NCI-H146 treated with DMSO at 0.1 percent for 48 hours (cell line): ENCODE measurements around the gene VCL.
"Not testable (repeated sequence)": the region's sequence is repeated elsewhere in the genome, so short reads cannot be mapped to it uniquely, and the experiment has no call there.

Experiments
- DNase-seq: peaks from one replicate; lab custom pipeline; 2025; ENCODE audit not compliant: unreplicated experiment; lab: John Stamatoyannopoulos, UW

The VCL gene

DNA sequence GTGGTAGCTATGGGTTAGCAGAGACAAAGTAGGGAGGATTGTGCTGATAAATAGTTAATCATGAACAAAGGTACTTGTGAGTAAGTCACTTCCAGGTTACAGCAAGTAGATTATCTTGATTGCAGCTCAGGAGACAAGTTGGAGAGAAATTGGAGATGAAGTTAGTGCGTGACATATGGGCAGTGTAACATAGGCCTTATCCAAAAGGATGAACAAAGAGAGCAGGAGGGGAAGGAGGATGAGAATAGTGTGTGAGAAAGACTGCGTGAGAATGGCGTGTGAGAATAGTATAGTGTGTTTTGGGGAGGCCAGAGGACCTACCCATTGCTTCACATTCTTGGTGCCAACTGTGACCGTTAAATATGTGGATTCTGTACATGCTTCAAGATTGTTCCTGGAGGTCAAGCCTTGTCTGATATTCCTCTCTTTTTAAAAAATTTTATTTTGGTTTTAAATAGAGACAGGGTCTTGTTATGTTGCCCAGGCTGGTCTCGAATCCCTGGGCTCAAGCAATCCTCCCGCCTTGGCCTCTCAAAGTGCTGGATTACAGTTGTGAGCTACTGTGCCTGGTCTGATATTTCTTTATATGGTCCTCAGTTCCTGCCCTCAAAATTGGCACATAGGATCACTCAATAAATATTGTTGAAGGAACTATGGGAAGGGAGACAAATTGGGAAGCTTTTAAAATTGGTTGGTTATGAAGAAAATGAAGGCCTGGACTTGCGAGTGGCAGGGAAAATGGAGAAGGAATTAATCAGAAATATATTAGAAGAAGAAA is 3.2 kb downstream of the VCL start:
- no peak for DNase-seq

DNA sequence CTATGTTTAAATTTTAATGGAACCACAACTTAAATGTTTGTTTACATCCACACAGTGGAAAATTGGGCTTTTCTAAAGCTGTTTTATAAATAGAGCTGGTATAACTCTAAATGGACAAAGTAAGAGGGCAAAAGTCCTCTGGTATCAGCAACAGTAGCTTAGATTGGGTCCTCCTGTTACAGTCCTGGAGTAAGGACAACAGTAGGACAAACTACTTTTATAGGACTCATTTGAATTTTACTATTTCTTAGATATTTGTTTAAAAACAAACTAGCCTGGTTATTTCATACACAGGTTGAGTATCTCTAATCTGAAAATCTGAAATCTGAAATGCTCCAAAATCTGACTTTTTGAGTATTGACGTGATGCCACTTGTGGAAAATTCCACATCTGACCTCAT is 8.4 kb downstream of the VCL start:
- no peak for DNase-seq

DNA sequence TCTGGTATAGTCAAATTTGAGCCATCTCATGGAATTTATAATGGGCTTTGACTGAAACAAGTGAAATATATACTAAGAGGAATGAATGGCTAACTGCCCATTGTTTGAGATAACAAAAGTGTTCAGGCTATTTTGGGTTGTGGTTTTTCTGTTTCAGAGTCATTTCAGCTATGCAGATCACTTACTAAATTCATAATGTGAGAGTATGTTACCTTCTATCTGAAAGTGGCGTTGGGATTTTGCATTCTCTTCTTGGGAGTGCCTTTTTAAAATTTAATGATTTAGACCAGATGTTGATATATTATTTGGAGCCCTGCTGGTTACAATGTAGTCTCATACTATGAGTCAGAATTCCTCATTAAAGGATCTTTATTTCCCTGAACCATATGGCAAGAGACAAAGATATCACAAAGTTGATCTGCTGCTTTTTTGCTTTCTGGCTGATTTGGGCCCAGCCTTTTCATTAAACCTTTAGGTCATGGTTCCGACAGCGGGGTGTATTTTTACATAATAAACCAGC is 10.4 kb downstream of the VCL start:
- DNase-seq: no peak

DNA sequence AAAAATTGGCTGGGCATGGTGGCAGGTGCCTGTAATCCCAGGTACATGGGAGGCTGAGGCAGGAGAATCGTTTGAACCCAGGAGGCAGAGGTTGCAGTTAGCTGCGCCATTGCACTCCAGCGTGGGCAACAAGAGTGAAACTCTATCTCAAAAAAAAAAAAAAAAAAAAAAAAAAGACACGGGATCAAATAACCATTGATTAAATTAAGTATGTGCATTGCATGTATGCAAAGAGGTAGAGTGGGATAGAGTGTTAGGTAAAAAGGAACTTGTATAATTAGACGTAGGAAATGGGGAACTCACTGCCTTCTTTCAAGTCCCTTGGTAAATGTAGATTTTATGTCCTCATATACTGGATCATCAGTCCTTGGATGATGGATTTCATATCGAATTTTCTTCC is 13.1 kb downstream of the VCL start:
- no peak for DNase-seq

DNA sequence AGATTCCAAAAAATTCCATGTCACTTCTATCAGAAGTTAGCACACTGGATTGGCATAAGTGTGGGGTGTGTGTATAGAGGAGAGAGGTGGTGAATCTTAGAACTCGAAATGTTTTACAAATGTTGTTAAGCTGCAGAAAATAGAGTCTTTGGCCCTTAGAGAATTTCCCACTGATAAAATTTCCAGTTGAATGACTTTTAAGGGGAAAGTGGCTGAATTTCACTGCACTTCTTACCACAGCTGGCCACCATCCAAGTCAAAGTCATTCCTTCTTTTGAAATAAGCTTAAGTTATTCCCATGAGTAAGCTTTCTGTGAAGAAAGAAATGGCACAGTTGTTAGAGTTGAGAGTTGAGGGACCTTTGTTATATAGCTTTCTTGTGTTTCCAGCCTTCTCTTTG is 13.9 kb downstream of the VCL start:
- no peak for DNase-seq

DNA sequence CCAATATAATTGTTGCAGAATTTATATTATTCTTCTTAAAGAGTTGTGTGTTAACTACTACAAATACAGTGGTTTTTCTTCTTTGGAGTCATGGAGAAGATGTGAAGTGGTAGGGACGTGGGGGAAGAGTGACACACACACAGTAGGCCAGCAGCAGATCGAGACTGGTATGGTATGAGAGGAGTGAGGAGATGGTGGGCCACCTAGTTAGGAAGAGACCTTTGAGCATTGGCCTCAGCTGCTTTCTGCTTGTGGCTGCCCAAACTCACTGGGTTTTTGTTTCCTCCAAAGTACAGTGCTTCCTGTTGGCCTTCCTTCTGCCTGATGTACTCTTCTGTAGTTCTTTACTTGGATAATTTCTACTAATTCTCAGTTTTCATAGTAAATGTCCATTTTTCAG is 14.6 kb downstream of the VCL start:
- no peak for DNase-seq

DNA sequence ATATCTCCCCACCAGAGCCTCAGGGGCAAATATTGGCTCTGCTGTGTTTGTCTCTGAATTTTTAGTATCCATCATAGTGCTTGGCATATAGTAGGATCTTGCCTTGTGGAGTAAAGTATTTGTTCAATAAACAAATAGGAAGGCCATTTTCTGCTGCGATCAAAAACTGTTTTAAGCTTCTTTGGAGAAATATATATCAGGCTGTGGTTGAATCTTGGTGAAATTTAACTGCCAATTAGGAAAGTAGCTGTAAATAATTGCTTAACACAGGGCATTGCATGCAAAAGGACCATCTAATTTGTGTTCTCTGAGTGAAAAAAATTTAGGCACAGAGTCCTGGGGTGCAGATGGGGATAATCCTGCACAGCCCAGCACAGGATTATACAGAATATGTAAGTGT is 15.1 kb downstream of the VCL start:
- DNase-seq: no peak

DNA sequence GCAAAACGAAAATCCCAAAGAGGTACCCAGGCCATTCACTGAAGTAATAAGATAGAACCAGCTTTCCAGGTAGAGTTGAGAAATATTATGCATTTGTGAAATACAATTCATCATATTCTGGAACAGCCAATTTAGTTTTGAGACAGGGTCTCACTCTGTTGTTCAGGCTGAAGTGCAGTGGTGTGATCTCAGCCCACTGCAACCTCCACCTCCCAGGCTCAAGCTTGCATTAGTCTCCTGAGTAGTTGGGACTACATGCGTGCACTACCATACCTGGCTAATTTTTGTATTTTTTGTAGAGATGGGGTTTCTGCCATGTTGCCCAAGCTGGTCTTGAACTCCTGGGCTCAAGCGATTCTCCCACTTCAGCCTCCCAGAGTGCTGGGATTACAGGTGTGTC is 16.7 kb downstream of the VCL start:
- DNase-seq: not testable (repeated sequence)

DNA sequence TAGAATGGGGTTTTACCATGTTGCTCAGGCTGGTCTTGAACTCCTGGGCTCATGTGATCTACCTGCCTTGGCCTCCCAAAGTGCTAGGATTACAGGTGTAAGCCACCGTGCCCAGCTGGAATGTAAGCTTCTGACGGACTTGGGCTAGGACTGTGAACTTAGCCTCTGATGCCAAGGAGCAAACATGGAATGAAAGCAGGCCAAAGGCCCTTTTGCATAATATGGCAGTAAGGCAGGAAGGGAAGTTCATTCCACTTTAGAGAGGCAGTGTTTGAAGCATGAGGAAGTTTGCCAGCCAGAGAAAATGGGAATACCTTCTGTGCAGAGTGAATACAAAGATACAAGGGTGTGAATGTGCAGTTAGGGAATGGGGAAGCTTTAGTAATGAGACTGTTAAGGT is 20.3 kb downstream of the VCL start:
- DNase-seq: no peak

DNA sequence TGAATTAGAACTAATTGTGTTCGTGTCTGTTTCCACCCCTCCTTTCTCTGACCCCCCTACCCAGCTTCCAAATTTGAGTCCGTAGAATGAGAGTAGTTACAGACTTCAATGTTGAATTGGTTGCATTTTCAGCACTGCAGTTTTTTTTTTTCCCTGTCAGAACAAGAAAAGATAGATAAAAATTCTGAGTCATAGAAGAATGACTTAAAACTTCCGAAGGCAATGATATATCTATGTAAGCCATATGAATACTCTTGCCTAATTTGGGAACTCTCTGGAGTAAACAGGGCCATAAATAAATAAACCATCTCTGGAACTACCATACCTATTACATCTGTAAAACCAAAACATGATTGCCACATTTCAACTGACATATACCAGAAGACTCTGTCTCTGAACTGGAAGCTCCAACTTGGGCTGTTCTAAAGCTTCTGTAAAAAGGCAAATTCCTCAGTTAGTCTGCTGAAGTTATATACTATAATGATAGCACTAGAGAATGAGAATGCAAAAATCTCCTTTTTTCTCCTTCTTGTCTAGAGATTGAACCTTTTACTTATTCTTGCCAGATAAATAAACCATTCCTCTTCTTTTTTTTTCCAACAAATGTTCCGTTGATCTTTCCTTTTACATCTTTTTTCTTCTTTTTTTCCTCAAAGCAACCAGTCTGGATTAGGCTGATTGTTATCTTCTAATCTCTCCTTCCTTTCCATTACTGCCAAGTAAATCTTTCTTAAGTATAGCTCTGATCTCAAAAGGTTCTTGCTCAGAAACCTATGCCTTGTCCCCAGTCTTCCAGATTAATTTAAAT is 23.5 kb downstream of the VCL start:
- no peak for DNase-seq

DNA sequence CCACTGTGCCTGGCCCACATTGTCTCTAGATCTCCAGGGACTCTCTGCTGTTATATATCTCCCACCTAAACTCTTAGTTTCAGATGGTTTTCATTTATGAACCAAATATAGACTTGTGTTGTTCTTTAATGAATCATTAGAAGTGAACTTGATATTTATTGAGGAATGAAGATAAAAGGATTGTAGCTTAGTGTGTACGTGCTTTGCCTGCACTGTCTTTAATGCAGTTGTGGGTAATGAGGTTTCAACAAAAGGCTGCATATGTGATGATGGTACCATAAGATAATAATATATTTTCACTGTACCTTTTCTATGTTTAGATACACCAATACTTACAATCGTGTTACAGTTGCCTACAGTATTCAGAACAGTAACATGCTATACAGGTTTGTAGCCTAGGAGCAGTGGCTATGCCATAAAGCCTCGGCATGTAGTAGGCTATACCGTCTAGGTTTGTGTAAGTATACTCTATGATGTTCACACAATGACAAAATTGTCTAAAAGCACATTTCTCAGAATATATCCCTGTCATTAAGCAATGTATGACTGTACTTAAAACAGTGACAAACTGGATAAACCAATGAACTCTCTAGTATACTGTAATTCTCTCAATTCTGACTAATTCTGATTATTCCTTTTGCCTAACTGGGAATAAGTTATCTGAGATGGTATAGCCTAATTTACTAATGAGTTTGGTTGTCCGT is 25.2 kb downstream of the VCL start:
- DNase-seq: no peak

DNA sequence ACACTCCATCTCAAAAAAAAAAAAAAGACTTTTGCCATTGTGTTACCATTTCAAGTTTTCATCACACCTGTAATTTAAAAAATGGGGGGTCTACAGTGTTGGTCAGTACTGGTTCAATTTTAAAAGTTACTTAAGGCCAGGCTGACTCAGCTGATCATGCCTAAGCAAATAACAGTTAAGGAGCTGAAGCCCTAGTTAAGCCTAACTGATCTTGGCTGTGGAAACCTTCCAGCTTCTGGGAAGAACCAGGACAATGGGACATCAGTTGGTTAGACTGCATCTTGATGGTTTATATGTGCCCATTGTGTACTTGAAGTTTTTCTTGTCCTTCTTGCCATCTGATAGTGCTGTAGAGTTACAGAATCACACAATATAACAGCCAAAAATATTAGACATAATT is 26.7 kb downstream of the VCL start:
- DNase-seq: no peak

DNA sequence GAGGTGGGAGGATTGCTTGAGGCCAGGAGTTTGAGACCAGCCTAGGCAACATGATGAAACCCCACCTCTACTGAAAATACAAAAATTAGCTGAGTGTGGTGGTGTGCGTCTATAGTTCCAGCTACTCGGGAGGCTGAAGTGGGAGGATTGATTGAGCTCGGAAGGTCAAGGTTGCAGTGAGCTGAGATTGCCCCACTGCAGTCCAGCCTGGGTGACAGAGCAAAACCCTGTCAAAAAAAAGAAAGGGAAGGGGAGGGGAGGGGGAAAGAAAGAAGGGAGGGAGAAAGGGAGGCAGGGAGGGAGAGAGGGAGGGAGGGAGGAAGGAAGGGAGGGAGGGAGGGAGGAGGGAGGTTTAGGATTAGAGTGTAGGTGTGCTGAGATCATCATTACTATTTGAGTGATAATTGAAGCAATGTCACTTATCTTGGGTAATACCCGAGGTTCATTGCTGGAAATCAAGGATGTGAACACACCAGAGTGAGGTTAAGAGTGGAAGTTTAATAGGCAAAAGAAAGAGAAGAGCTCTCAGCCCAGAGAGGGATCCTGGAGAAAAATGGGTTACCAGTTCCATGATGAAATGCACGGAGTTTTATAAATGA is 27.6 kb downstream of the VCL start:
- DNase-seq: no peak

DNA sequence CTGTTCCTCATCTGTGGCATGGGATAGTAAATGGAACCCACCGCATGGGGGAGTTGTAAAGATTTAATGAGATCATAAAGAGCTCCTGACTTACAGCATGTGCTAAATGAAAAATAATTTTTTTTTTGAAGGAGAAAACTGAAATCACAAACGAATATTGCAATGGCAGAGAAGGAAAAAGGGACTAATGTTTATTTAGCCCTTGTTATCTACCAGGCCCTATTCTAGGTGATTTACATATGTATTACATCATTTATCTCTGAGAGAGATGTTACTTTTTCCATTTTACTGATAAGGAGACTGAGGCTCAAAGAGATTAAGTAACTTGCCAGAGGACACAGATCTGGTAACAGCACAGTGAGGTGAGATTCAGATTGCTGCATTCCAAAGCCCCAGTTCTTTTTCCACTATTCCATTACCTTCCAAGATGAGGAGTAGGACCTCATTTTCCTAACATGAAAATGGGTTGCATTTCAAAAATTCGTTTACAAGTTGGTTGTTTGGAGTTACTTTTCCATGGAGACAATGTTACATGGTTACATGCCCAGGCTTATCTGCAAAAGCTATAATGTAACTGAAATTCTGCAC is 28.6 kb downstream of the VCL start:
- no peak for DNase-seq

DNA sequence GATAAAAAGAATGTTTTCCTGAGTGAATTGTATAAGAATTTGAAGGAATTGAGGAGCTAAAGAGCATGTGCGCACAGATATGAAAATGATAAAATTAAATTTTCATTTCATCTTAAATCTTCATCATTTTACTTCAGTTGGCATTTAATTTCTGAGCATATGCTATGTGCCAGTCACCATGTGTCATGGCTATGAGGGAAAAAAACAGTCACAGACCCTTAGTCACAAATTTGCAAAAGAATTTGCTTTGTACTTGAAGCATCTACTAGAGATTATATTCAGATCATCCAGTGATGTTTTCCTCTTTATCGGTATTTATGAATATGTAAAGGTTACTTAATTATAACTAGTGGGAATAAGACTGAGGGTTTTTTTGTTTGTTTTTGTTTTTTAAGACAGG is 29.8 kb downstream of the VCL start:
- no peak for DNase-seq

DNA sequence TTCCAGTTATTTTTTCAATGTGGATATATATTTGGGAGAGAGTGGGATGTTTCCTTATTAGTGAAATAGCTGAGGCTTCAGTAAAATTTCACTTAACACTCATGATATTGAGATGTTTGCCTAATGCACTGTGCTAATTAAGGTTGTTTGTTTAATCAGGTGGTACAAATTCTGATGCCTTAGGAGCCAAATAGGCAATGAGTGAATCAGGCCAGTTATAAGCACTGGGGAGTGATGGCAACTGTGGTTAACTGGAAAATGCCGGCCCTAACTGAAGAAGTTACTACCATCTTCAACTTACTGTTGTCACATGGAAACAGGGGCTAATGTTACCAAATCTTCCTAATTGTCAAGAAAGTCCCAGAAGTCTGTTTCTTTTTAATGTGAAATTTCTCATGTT is 32.0 kb downstream of the VCL start:
- DNase-seq: no peak

DNA sequence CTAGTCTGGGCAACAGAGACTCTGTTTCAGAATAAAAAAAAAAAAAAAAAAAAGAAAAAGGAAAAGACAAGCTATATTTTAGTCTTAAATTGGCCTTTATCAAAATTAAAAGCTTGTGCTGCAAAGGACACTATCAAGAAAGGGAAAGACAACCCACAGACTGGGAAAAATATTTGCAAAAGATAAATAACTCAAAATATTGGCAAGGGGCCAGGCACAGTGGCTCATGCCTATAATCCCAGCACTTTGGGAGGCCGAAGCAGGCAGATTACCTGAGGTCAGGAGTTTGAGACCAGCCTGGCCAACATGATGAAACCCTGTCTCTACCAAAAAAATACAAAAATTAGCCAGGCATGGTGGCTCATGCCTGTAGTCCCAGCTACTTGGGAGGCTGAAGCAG is 34.3 kb downstream of the VCL start:
- not testable (repeated sequence) for DNase-seq

DNA sequence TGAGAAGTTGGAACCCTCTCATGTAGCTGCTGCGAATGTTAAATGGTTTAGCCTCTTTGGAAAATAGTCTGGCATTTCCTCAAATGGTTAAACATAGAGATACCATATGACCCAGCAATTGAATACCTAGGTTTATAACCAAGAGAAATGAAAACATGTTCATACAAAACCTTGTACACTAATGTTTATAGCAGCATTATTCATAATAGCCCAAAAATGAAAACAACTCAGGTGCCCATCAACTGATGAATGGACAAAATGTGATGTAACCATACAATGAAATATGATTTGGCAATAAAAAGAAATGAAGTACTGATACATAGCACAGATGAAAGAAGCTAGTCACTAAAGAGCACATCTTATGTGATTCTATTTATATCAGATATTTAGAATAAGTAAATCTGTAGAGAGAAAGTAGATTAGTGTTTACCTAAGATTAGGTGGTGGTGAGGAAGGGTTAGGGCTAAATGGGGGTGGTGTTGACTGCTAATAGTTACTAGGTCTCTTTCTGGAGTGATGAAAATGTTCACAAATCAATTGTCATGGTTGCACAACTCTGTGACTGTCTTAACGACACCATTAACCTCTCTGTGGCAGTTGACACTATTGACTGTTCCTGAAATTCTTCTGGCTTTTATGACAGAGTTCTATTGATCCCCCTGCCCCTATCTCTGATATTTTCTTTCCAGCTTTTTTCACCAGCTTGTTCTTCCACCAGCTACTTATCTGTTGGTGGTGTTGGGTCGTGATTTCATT is 35.2 kb downstream of the VCL start:
- DNase-seq: no peak

DNA sequence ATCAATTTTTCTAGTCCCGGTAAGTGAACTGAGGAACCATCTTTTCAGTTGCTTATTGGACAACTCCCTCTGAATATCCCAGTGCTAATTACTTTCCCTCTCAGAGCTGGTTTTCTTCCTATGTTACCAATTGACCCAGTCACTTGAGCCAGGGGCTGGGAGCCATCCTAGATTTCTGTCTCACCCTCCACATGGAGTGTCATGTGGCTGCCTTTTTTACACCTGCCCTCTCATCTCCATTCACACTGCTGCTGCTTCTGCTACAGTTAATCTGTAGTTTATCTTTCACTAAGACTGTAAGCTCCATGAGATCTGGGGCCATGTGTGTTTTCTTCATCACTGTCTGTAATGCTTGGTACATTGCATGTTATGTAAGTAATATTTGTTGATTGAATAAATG is 35.8 kb downstream of the VCL start:
- DNase-seq: no peak

DNA sequence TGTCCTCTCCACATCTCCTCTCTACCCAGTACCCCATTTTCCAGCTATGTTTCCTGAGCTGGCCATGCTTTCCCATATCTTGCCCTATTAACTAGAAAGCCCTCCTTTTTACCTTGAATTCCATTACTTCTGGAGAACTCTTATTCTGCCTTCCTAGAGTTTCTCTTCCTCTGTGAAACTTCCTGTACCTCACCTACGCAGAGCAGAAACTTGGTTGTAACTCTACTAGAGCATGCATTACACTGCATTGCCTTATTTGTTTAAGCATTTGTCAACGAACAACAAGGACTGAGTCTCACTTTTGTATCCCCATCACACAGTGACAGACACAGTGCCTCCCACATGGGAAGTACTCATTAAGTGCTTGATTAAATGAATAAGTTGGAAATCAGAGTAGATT is 36.4 kb downstream of the VCL start:
- DNase-seq: no peak
